ENCODE measurements around the gene DIP2B.

DNA sequence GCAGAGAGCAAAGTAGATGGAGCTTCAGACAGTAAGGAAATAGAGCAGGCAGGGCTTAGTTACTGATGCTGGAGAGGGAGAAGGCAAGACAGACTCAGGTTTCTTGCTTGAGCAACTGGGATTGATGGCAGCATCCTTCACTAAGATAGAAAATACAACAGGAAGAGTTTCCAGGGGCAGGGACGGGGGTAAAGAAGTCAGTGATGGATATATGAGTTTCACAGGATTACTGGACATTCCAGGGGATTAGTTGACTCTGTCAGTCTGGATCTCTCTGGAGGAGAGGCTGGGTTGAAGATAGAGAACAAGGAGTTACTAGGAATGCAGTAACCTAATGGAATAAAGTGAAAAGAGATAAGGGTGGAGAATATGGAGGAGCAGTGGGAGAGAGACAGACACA is 184.7 kb downstream of the DIP2B start:
- TF ChIP-seq EZH2 (IDR thresholded peaks at IDR 0.05; ENCODE audit: insufficient read depth, poor library complexity, severe bottlenecking) (no peak), EZH2phosphoT487 (IDR thresholded peaks at IDR 0.05; ENCODE audit: insufficient read depth, low read depth) (no peak)

Measured in GM23248 (cell line).